CD4-positive, CD25-positive, alpha-beta regulatory T cell (primary cell): ENCODE results near the gene ST3GAL3. TPM values are rescaled to one million over a fixed set of nuclear protein-coding genes. Genes with fewer than 3 reads are reported as not detected.

Source experiments
- ATAC-seq, 2 donors: fragments of 150-1000 bp; cut with Tn5 transposase; one replicate each; pipeline ENCODE4 v1.10.0; 2021; ENCODE audit warnings: low read depth in 2 of 2, moderate number of reproducible peaks in 2 of 2, moderate library complexity in 1 of 2
- DNase-seq, 3 donors: peaks; one replicate each; pipeline versions ENCODE4 v3.0.0 to v3.0.0-alpha.2; 2012 to 2022; ENCODE audit warnings: mixed read lengths in 1 of 3
- H3K27ac ChIP-seq: one replicate; pipeline ENCODE4 v1.7.0; 2013; ENCODE audit warnings: mild to moderate bottlenecking, low read length; ENCODE audit not compliant: insufficient read depth, poor library complexity, severe bottlenecking
- H3K27me3 ChIP-seq: one replicate; pipeline ENCODE4 v1.7.0; 2013; ENCODE audit warnings: low read length; ENCODE audit not compliant: control insufficient read depth, insufficient read depth
- H3K36me3 ChIP-seq: one replicate; pipeline ENCODE4 v1.7.0; 2013; ENCODE audit warnings: mild to moderate bottlenecking, low read length, moderate library complexity; ENCODE audit not compliant: control insufficient read depth, insufficient read depth
- H3K4me1 ChIP-seq: 2 replicates; pipeline ENCODE4 v1.7.0; 2013; ENCODE audit warnings: mild to moderate bottlenecking, low read length; ENCODE audit not compliant: insufficient read depth, control insufficient read depth, poor library complexity, severe bottlenecking
- H3K4me3 ChIP-seq: one replicate; pipeline ENCODE4 v1.7.0; 2013; ENCODE audit warnings: low read depth, mild to moderate bottlenecking, low read length, moderate library complexity
- H3K9me3 ChIP-seq, 2 experiments: 1 replicate in 1 of 2; 2 replicates in 1 of 2; pipeline ENCODE4 v1.7.0; 2013; ENCODE audit warnings: low read length in 2 of 2, mild to moderate bottlenecking in 1 of 2, moderate library complexity in 1 of 2; ENCODE audit not compliant: control insufficient read depth in 2 of 2
- H3K27ac Mint-ChIP-seq, 3 donors: one replicate each; pipeline ENCODE4 v1.8.0; 2020 to 2022; ENCODE audit warnings: mild to moderate bottlenecking in 3 of 3, mixed read lengths in 3 of 3, moderate library complexity in 2 of 3
- H3K27me3 Mint-ChIP-seq: one replicate; pipeline ENCODE4 v1.8.0; 2022; ENCODE audit warnings: mild to moderate bottlenecking, mixed read lengths
- H3K36me3 Mint-ChIP-seq: one replicate; pipeline ENCODE4 v1.8.0; 2020; ENCODE audit warnings: mixed read lengths
- H3K4me1 Mint-ChIP-seq, 4 donors: one replicate each; pipeline ENCODE4 v1.8.0; 2020 to 2022; ENCODE audit warnings: mixed read lengths in 4 of 4, mild to moderate bottlenecking in 1 of 4
- H3K4me3 Mint-ChIP-seq, 4 donors: one replicate each; pipeline ENCODE4 v1.8.0; 2020 to 2022; ENCODE audit warnings: mild to moderate bottlenecking in 4 of 4, mixed read lengths in 4 of 4, moderate library complexity in 3 of 4
- H3K9me3 Mint-ChIP-seq, 7 donors: one replicate each; pipeline ENCODE4 v1.8.0; 2020 to 2022; ENCODE audit warnings: mixed read lengths in 7 of 7, mild to moderate bottlenecking in 3 of 7, moderate library complexity in 2 of 7
- polyA plus RNA-seq, 4 donors: library from polyadenylated mRNA; unstranded; fragments of 300-500 nt; fragmentation: Illumina TruSeq; gene quantifications; one replicate each; pipeline ENCODE4 v1.2.3, GENCODE V29; 2021
- total RNA-seq: library from RNA; stranded (reverse); gene quantifications from one replicate; pipeline ENCODE4 v1.2.3, GENCODE V29; 2022

ST3GAL3 gene
- total and polyA plus RNA-seq, 5 donors from 2014 or later, result 5.7 to 25.0 (median 8.5) TPM

DNA sequence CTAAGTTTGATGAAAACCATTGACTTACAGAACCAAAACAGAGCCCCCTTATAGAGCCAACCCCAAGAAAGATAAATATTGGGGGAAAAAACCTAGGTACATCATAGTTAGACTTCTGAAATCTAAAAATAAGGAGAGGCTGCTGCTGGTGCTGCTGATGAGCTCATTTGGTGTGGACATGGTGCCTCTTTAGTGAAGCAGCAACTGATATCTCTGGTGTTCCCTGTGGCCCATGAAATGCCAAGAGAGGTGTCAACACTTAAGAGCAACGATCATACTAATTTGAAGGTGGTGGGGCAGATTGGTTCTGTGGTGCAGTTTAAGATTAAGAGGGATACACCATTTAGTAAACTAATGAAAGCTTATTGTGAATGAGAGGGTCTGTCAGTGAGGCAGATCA, 35.9 kb downstream of the ST3GAL3 start:
- Mint-ChIP-seq H3K4me3 (no peak overlapping the region), H3K27ac (no peak overlapping the region), H3K27me3 (no peaks in the 10 kb centered on the region), H3K9me3 (no peaks in the 10 kb centered on the region), H3K36me3 (peaks cover 22% of the 10 kb centered on the region), H3K4me1 (peaks cover 0 to 5% (median 1%) of the 10 kb centered on the region in 4 donors)
- H3K27me3 ChIP-seq, result no peaks in the 10 kb centered on the region
- H3K9me3 ChIP-seq, result no peaks in the 10 kb centered on the region
- no peak for ATAC-seq
- no peaks in the 10 kb centered on the region for H3K4me1 ChIP-seq
- H3K27ac ChIP-seq, result no peak overlapping the region
- peaks cover 3% of the 10 kb centered on the region for H3K36me3 ChIP-seq
- no peak for DNase-seq
- H3K4me3 ChIP-seq, result no peak overlapping the region

- Histone ChIP-seq H3K9me3 (no peaks in the 10 kb centered on the region), H3K4me1 (no peaks in the 10 kb centered on the region), H3K4me3 (no peak overlapping the region), H3K36me3 (no peaks in the 10 kb centered on the region), H3K27ac (no peak overlapping the region), H3K27me3 (no peaks in the 10 kb centered on the region)
- DNase-seq (no peak), ATAC-seq (no peak)
- peaks cover 22% of the 10 kb centered on the region for H3K36me3 Mint-ChIP-seq
- no peak overlapping the region for H3K4me3 Mint-ChIP-seq
- H3K27me3 Mint-ChIP-seq, result no peaks in the 10 kb centered on the region
- H3K9me3 Mint-ChIP-seq, result no peaks in the 10 kb centered on the region
- no peak overlapping the region for H3K27ac Mint-ChIP-seq
- H3K4me1 Mint-ChIP-seq, result peaks cover 0 to 9% (median 1%) of the 10 kb centered on the region in 4 donors
Observed at GRCh38 chr1:43747736-43748135, 40.4 kb downstream of the ST3GAL3 start.

GRCh38 chr1:43750083-43750482, 42.7 kb downstream of the ST3GAL3 start:
- H3K27me3 Mint-ChIP-seq, result no peaks in the 10 kb centered on the region
- DNase-seq, result no peak
- Histone ChIP-seq H3K36me3 (no peaks in the 10 kb centered on the region), H3K4me1 (no peaks in the 10 kb centered on the region), H3K27me3 (no peaks in the 10 kb centered on the region), H3K4me3 (no peak overlapping the region), H3K9me3 (no peaks in the 10 kb centered on the region), H3K27ac (no peak overlapping the region)
- H3K27ac Mint-ChIP-seq, result no peak overlapping the region
- H3K4me3 Mint-ChIP-seq, result no peak overlapping the region
- H3K4me1 Mint-ChIP-seq, result peaks cover 0 to 4% (median 1%) of the 10 kb centered on the region in 4 donors
- H3K9me3 Mint-ChIP-seq, result no peaks in the 10 kb centered on the region
- ATAC-seq, result no peak
- peaks cover 20% of the 10 kb centered on the region for H3K36me3 Mint-ChIP-seq

- Mint-ChIP-seq H3K4me3 (no peak overlapping the region), H3K36me3 (peaks cover 14% of the 10 kb centered on the region), H3K9me3 (no peaks in the 10 kb centered on the region), H3K27ac (no peak overlapping the region), H3K27me3 (no peaks in the 10 kb centered on the region), H3K4me1 (peaks cover 0 to 4% (median under 1%) of the 10 kb centered on the region in 4 donors)
- Histone ChIP-seq H3K4me3 (no peak overlapping the region), H3K4me1 (no peaks in the 10 kb centered on the region), H3K27ac (no peak overlapping the region), H3K27me3 (no peaks in the 10 kb centered on the region), H3K9me3 (no peaks in the 10 kb centered on the region), H3K36me3 (no peaks in the 10 kb centered on the region)
- ATAC-seq (no peak), DNase-seq (no peak)
Observed at GRCh38 chr1:43753422-43753821, 46.1 kb downstream of the ST3GAL3 start.

DNA sequence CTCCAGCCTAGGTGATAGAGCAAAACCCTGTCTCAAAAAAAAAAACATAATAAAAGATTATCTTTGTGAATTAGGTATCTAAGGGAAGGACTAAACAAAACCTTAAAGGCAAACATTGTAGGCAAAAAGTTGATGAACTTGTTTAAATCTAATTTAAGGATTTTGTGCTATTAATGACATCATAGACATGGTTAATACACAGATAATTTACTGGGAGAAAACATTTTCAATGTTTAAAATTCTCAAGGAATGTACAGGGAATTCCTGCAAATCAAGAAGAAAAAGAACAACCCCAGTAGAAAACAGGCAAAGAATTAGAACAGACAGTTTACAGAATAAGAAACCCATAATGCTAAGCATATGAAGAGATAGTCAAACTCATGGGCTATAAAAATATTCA, 47.6 kb downstream of the ST3GAL3 start:
- no peak for ATAC-seq
- H3K9me3 Mint-ChIP-seq, result no peaks in the 10 kb centered on the region
- H3K27me3 ChIP-seq, result no peaks in the 10 kb centered on the region
- H3K4me1 ChIP-seq, result no peaks in the 10 kb centered on the region
- no peak for DNase-seq
- peaks cover 0 to 4% (median under 1%) of the 10 kb centered on the region in 4 donors for H3K4me1 Mint-ChIP-seq
- no peak overlapping the region for H3K27ac ChIP-seq
- no peaks in the 10 kb centered on the region for H3K36me3 ChIP-seq
- H3K9me3 ChIP-seq, result no peaks in the 10 kb centered on the region
- H3K4me3 Mint-ChIP-seq, result no peak overlapping the region
- no peak overlapping the region for H3K4me3 ChIP-seq
- H3K27ac Mint-ChIP-seq, result no peak overlapping the region
- no peaks in the 10 kb centered on the region for H3K27me3 Mint-ChIP-seq
- peaks cover 7% of the 10 kb centered on the region for H3K36me3 Mint-ChIP-seq

DNA sequence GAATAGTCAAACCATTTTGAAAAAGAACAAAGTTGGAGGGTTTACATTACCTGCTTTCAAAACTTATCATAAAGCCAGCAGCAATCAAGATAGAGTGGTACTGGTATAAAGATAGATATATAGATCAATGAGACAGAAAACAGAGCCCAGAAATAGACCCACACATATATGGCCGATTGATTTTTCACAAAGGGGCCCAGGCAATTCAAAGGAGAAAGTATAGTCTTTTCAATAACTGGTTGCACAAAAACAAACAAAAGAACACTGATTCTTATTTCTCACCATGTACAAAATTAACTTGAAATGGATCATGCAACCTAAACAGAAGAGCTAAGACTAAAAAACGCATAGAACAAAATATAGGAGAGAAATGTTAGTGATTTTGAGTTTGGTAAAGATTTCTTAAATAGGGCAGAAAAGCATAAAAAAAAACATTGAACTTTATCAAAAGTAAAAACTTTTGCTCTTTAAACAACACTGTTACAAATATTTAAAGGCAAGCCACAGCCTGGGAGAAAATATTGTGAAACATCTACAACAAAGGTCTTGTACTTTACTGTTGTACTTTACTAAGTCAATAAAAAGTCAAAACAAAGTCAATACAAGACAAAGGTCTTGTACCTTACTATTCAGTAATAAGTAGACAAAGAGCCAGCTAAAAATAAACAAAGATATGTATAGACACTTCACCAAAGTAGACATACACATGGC, 50.2 kb downstream of the ST3GAL3 start:
- ATAC-seq, result no peak
- H3K36me3 ChIP-seq, result no peaks in the 10 kb centered on the region
- Mint-ChIP-seq H3K9me3 (no peaks in the 10 kb centered on the region), H3K27ac (peak overlapping the region in 1 of 3 donors; percentile 53), H3K27me3 (no peaks in the 10 kb centered on the region), H3K4me1 (peaks cover 0 to 3% (median 2%) of the 10 kb centered on the region in 4 donors), H3K4me3 (no peak overlapping the region), H3K36me3 (peaks cover 4% of the 10 kb centered on the region)
- no peaks in the 10 kb centered on the region for H3K4me1 ChIP-seq
- no peaks in the 10 kb centered on the region for H3K9me3 ChIP-seq
- no peaks in the 10 kb centered on the region for H3K27me3 ChIP-seq
- no peak for DNase-seq
- H3K27ac ChIP-seq, result no peak overlapping the region
- H3K4me3 ChIP-seq, result no peak overlapping the region

DNA sequence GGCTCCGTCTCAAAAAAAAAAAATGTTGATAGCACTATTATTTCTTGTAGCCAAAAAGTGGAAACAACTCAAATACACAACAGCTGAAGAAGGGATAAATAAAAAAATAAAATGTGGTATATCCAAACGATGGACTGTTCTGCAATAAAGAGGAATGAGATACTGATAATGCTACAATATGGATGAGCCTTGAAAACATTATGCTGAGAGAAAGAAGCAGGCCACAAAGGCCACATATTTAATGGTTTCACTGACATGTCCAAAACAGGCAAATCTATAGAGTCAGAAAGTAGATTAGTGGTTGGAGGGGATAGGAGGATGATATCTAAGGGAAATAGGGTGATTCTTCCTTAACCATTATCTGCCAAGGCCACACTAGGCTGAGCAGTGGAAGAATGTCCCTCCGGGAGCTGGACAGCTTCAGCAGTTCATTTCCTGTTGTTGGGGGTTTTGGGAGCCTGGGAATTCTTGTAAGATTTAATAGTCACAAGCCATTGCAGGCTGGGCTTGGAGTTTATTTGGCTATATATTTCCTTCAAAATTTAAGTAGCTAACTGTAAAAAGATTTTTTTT, 53.5 kb downstream of the ST3GAL3 start:
- H3K36me3 ChIP-seq, result no peaks in the 10 kb centered on the region
- DNase-seq (no peak), ATAC-seq (no peak)
- H3K4me1 Mint-ChIP-seq, result peaks cover 4 to 6% (median 5%) of the 10 kb centered on the region in 4 donors
- H3K27me3 Mint-ChIP-seq, result no peaks in the 10 kb centered on the region
- no peak overlapping the region for H3K27ac Mint-ChIP-seq
- H3K4me3 ChIP-seq, result no peak overlapping the region
- no peaks in the 10 kb centered on the region for H3K27me3 ChIP-seq
- H3K4me1 ChIP-seq, result no peaks in the 10 kb centered on the region
- H3K27ac ChIP-seq, result no peak overlapping the region
- H3K36me3 Mint-ChIP-seq, result no peaks in the 10 kb centered on the region
- H3K9me3 Mint-ChIP-seq, result no peaks in the 10 kb centered on the region
- H3K9me3 ChIP-seq, result no peaks in the 10 kb centered on the region
- no peak overlapping the region for H3K4me3 Mint-ChIP-seq

- Mint-ChIP-seq H3K36me3 (no peaks in the 10 kb centered on the region), H3K4me1 (peaks cover 4 to 6% (median 5%) of the 10 kb centered on the region in 4 donors), H3K9me3 (no peaks in the 10 kb centered on the region), H3K27me3 (no peaks in the 10 kb centered on the region), H3K4me3 (no peak overlapping the region), H3K27ac (no peak overlapping the region)
- no peak overlapping the region for H3K4me3 ChIP-seq
- H3K4me1 ChIP-seq, result no peaks in the 10 kb centered on the region
- H3K9me3 ChIP-seq, result no peaks in the 10 kb centered on the region
- no peaks in the 10 kb centered on the region for H3K36me3 ChIP-seq
- H3K27ac ChIP-seq, result no peak overlapping the region
- no peaks in the 10 kb centered on the region for H3K27me3 ChIP-seq
- ATAC-seq, result peak; percentile 52 to 60
- peak; percentile 12 to 68 (median 46) for DNase-seq
Observed at GRCh38 chr1:43763497-43763973, 56.2 kb downstream of the ST3GAL3 start.
